ENCODE results near the gene HOXB4.

The HOXB4 gene

GRCh38 chr17:48601539-48602425, 23.6 kb upstream of the HOXB4 start:
- no peak for DNase-seq (ENCODE audit: low read depth)

- no peak for DNase-seq (ENCODE audit: low read depth)
Observed at GRCh38 chr17:48601207-48601538, 23.0 kb upstream of the HOXB4 start.

- no peak for DNase-seq (ENCODE audit: low read depth)
Observed at GRCh38 chr17:48600244-48601098, 22.3 kb upstream of the HOXB4 start.

- no peak for DNase-seq (ENCODE audit: low read depth)
Observed at GRCh38 chr17:48599354-48599753, 21.2 kb upstream of the HOXB4 start.

GRCh38 chr17:48598736-48599135, 20.6 kb upstream of the HOXB4 start:
- DNase-seq (ENCODE audit: low read depth): no peak

- DNase-seq (ENCODE audit: low read depth): no peak
Observed at GRCh38 chr17:48597778-48598631, 19.9 kb upstream of the HOXB4 start.

- DNase-seq (ENCODE audit: low read depth): no peak
Observed at GRCh38 chr17:48597528-48597777, 19.3 kb upstream of the HOXB4 start.

GRCh38 chr17:48596735-48597527, 18.8 kb upstream of the HOXB4 start:
- no peak for DNase-seq (ENCODE audit: low read depth)

GRCh38 chr17:48596000-48596734, 18.0 kb upstream of the HOXB4 start:
- DNase-seq (ENCODE audit: low read depth): no peak

GRCh38 chr17:48595278-48595999, 17.3 kb upstream of the HOXB4 start:
- no peak for DNase-seq (ENCODE audit: low read depth)

GRCh38 chr17:48594538-48595277, 16.6 kb upstream of the HOXB4 start:
- no peak for DNase-seq (ENCODE audit: low read depth)

- DNase-seq (ENCODE audit: low read depth): peak; percentile 67
Observed at GRCh38 chr17:48593840-48594537, 15.8 kb upstream of the HOXB4 start.

GRCh38 chr17:48593126-48593829, 15.1 kb upstream of the HOXB4 start, which contains the start of gene HOXB5:
Gene HOXB5 (minus strand): TSS chr17:48593779. CDS start chr17:48593682, 97 bp downstream.
- DNase-seq (ENCODE audit: low read depth): no peak

- DNase-seq (ENCODE audit: low read depth): no peak
Observed at GRCh38 chr17:48592577-48592976, 14.4 kb upstream of the HOXB4 start.

GRCh38 chr17:48592057-48592514, 13.9 kb upstream of the HOXB4 start:
- DNase-seq (ENCODE audit: low read depth): no peak

- DNase-seq (ENCODE audit: low read depth): no peak
Observed at GRCh38 chr17:48591255-48592056, 13.3 kb upstream of the HOXB4 start.

GRCh38 chr17:48590607-48591161, 12.5 kb upstream of the HOXB4 start:
- DNase-seq (ENCODE audit: low read depth): no peak

Measured in activated T-helper 1 cell treated with Interleukin-2 at 50 U/mL for 16 hours (primary cell).